GM20000 (cell line): ENCODE results near the gene KANTR.
"Not testable (repeated sequence)": the region's sequence is repeated elsewhere in the genome, so short reads cannot be mapped to it uniquely, and the experiment has no call there.

Source experiments
- DNase-seq: peaks from one replicate; pipeline ENCODE4 v3.0.0; 2012; ENCODE audit warnings: low spot score
- CTCF ChIP-seq: IDR thresholded peaks from 2 replicates; pipeline ENCODE4 v1.5.1; 2012; ENCODE audit warnings: mild to moderate bottlenecking, control low read depth; ENCODE audit errors: extremely low read depth, missing control alignments

KANTR gene

GRCh38 chrX:53163436-53163835 lies 69.5 kb downstream of the KANTR start:
- TF ChIP-seq CTCF = no peak
- no peak for DNase-seq

GRCh38 chrX:53164566-53164965 lies 70.6 kb downstream of the KANTR start:
- DNase-seq = not testable (repeated sequence)

- no peak for TF ChIP-seq CTCF
- DNase-seq = no peak
These were observed 72.2 kb downstream of the KANTR start for GRCh38 chrX:53166103-53166502.

GRCh38 chrX:53171356-53171755 lies 77.4 kb downstream of the KANTR start:
- no peak for TF ChIP-seq CTCF
- DNase-seq = no peak
